ENCODE data around the gene RASL10A.

Gene RASL10A

GRCh38 chr22:29338398-29338797, 22.9 kb upstream of the RASL10A start:
- no peak for DNase-seq (ENCODE audit: low spot score)

- DNase-seq (ENCODE audit: low spot score): no peak
Measured at GRCh38 chr22:29337631-29338284, 22.3 kb upstream of the RASL10A start.

- DNase-seq (ENCODE audit: low spot score): no peak
Measured at GRCh38 chr22:29336751-29337490, 21.4 kb upstream of the RASL10A start.

DNA sequence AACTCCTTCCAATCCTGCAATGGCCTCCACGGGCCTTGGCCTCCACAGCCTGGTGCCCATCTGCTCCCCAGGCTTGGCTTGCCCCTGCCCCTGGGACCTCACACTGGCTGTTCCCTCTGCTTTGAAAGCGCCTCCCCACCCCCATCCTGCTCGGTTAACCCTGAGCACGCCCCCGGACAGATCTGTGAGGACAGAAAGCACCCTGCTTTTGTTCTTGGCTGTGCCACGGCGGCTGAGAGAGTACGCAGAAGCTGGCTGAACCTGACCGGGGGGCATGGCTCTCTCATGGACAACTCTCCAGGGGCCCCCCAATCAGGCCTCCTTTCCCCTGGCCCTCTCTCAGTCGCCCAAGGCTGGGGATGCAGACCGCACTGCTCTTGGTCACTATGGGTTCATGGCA, 20.2 kb upstream of the RASL10A start:
- DNase-seq (ENCODE audit: low spot score): no peak

DNA sequence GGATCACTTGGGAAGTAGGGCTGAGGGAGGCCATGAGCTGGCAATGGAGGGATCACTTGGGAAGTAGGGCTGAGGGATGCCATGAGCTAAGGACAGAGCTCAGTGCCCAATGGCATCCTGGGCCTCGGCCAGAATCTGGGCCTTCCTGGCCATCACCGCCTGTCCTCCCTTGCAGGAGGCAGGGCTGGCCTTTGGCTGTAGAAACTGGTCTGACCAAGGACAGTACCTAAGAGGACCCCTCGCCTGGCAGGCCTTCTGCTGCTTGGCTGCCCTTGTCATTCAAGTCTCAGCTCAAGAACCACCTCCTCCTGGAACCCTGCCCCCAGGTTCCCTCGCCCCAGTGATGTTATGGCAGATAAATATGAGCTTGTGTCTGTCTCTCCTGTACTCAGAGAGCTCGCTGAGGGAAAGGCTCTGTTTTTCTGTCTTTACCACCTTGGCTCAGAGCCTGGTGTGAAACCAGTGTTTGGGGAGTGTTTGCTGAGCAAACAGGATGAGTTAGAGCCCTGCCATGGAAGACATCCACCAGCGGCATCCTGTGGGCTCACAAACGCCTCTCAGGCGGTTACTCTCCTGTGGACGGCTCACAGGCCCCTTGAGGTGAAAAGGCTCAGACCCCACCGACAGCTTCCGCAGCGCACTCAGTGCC, 19.3 kb upstream of the RASL10A start:
- DNase-seq (ENCODE audit: low spot score): no peak

- no peak for DNase-seq (ENCODE audit: low spot score)
Measured at GRCh38 chr22:29334148-29334547, 18.7 kb upstream of the RASL10A start.

GRCh38 chr22:29332886-29333496, 17.5 kb upstream of the RASL10A start:
- DNase-seq (ENCODE audit: low spot score): no peak

- DNase-seq (ENCODE audit: low spot score): no peak
Measured at GRCh38 chr22:29331658-29332300, 16.3 kb upstream of the RASL10A start.

GRCh38 chr22:29331213-29331612, 15.7 kb upstream of the RASL10A start:
- DNase-seq (ENCODE audit: low spot score): no peak

GRCh38 chr22:29330753-29331152, 15.3 kb upstream of the RASL10A start:
- no peak for DNase-seq (ENCODE audit: low spot score)

GRCh38 chr22:29330291-29330690, 14.8 kb upstream of the RASL10A start:
- no peak for DNase-seq (ENCODE audit: low spot score)

GRCh38 chr22:29329581-29329980, 14.1 kb upstream of the RASL10A start:
- no peak for DNase-seq (ENCODE audit: low spot score)

DNA sequence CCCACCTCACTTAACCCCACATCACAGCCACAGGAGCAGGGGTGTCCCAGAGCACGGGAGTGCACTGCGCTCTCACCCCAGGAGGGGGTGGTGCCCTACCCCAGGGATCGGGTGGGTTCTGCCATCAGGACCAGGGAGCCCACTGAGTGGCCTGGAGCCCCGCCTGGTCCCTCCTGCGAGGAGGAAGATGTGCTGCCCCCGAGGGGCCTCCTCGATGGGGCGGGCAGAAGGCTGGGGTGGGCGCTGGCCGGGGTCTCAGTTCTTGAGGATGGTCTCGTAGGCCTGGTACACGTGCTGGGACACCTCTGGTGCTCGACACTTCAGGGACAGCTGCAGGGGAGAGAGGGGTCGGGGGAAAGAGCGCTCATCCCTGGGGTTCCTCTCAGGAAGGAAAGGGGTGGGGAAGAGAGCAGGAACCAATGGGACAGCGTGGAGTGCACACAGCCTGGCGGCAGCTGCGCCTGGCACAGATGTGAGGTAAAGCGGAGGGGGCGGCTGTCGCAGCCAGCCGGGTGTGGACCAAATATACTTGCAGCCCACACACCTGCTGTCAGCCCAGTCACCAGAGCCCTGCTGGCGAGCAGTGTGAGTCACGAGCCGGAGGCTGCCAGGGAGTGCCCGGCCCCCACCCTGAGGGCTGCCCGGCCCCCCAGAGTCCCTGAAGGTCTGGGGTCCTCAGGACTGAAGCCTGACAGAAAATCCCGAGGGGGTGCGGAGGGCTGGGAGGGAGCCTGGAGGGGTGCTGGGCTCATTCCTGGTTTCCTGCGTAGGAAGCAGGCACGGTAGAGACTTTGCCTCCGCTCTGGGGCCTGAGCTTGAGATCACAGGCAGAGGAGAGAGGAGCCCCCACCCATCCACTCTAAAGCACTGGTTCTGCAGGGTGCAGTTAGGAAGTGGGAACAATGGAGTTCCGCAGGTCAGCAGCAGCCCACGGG, 13.3 kb upstream of the RASL10A start:
- DNase-seq (ENCODE audit: low spot score): no peak

DNA sequence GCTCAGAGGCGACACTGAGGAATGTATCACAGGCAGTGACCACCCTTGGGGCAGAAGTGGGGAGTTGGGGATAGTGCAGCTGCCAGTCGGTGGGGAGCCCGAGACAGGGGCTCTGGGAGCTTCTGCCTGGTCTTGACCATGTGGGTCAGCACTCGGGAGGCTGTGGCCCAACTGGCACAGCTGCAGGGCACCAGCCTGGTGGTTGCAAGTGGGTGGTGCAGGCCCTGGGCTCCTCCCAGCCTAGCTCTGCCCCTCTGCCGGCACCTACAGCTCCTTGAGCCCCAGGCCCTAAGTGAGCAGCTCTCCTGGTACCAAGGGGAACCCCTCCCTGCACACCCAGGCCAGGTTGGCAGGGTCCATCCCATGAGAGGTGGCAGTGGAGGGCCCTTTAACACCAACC, 12.6 kb upstream of the RASL10A start:
- no peak for DNase-seq (ENCODE audit: low spot score)

DNA sequence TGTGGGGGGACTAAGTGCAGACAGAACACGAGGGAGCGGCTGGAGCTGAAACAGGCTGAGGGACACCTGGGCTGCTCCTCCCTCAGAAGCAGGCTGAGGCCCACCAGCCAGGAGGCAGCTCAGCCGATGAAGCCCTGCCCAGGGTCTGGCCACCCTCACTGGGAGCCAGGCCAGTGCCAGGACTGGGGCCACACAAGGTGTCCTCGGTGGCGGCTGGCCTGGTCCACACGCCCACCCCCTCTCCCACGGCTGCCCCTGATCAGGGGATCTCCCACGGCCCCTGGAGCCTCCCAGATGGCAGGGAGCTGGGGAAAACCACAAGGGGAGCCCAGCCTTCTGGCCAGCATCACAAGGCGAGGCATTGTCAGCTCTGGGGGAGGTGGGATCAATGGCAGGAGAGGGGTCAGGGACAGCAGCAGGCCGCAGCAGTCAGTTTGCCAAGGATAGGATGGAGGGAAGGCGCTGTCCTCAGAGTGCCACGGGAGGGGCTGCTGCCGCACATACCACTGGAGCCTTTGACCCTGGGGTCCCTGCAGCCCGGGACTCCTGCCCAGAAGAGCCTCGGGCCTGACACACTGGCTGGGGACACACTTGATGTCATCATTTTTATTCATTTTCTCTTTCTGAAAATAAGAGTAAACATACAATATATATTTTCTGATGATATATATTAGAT, 11.7 kb upstream of the RASL10A start:
- no peak for DNase-seq (ENCODE audit: low spot score)

- DNase-seq (ENCODE audit: low spot score): no peak
Measured at GRCh38 chr22:29326481-29326880, 11.0 kb upstream of the RASL10A start.

DNA sequence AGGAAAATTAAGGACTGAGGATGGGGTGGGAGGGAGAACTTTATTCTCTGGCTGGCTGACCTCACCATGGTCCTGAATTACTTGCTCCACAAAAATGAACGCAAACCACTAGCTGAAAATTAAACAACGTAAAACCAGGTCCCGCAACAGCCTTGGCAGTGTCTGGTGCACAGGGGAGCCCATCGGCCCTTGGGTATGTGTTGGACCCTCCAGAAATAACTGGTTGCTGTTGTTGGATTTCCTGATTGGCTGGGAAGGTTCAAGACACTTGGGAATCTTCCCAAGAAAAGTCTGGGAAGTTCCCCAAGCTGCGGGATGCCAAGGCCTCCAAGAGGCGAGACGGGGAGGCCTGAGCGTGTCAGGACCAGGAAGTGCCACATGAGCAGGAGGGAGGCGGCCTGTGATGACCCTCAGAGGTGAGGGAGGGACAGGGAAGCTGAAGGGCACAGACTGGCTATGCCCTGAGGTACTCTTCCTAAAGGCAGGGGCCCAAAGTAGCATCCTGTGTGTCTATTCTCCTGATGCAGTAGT, 10.4 kb upstream of the RASL10A start:
- no peak for DNase-seq (ENCODE audit: low spot score)

- no peak for DNase-seq (ENCODE audit: low spot score)
Measured at GRCh38 chr22:29325356-29325755, 9.9 kb upstream of the RASL10A start.

GRCh38 chr22:29323641-29324040, 8.1 kb upstream of the RASL10A start:
- no peak for DNase-seq (ENCODE audit: low spot score)

DNA sequence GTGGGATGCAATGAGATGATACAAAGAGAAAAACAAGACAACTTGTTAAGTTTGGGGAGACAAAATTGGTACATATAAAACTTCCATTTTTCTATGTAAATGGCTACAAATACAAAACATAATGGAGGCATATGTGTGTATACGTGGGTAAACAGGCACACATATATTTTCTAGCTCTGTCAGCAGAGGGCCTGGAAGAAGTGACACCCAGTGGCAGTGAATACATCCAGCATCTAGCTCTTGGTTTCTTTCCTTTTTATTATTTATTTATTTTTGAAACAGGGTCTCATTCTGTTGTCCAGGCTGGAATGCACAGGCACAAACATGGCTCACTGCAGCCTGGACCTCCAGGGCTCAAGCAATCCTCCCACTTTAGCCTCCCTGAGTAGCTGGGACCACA, 5.0 kb upstream of the RASL10A start:
- DNase-seq (ENCODE audit: low spot score): no peak
